HG03196 (cell line): ENCODE measurements around the gene KCNIP3.
"Not testable (repeated sequence)": the region's sequence is repeated elsewhere in the genome, so short reads cannot be mapped to it uniquely, and the experiment has no call there.

Experiments
- ATAC-seq: cut with Tn5 transposase; IDR thresholded peaks from one replicate; pipeline ENCODE4 v1.9.1; 2021; ENCODE audit not compliant: unreplicated experiment

KCNIP3 gene

DNA sequence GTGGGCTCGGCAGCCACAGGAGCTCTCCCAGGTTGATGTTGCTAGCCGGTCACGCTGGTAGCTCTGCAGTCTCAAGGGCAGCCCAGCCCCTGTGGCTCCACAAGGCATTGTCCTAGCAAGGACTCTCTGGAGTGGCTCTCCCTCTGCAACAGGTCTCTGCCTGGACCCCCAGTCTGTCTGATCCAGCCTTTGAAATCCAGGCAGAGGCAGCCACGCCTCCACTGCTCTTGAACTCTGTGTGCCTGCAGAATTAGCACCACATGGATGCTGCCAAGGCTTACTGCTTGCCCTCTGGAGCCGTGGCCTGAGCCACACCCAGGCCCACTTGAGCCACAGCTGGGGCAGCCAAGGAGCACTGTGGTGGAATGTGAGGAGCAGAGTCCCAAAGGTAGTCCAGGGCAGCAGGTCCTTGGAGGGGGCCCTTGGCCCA is 62.4 kb downstream of the KCNIP3 start:
- ATAC-seq, result no peak

DNA sequence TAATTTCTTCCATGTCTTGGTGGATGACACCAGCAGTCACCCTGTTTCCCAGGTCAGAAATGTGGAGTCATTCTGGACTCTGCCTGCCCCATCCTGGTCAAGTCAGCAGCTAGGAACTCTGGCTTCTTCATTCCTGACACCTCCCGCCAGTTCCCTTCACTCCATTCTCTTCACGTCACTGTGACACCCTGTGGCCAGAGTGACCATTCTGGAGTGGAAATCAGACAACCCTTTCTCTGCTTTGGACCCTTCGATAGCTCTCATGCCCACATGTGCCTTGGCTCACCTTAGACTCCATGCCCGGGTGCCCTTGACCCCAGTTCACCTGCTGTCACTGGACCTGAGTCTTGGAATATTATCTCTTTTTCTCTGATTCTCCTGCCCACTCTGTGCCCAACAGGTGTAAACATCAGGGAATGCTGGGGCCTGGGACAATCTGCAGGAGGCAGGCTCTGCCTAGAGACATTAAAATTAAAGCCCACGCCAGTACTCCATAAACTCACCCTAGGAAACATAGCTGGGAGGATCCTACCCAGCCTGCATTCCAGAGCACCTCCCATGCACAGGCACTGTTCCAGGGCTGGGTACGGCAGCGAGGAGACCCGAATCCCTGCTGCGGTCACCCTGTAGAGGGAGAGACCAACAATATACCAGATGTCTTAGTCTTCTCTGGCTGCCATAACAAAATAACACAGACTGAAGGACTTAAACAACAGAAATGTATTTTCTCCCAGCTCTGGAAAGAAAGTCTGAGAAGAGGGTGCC is 64.3 kb downstream of the KCNIP3 start:
- ATAC-seq, result no peak

DNA sequence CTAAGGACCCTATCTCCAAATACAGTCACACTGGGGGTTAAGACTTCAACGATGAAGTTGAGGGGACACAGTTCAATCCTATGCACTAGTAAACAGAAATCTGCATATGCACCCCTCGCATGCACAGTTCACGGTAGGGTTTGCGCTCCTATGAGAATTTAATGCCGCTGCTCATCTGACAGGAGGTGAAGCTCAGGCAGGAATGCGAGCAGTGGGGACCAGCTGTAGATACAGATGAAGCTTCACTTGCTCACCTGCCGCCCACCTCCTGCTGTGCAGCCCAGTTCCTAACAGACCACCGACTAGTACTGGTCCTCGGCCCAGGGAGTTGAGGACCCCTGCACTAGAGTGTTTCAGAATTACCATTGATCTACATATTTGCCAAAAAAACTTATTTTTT is 65.3 kb downstream of the KCNIP3 start:
- ATAC-seq, result no peak

DNA sequence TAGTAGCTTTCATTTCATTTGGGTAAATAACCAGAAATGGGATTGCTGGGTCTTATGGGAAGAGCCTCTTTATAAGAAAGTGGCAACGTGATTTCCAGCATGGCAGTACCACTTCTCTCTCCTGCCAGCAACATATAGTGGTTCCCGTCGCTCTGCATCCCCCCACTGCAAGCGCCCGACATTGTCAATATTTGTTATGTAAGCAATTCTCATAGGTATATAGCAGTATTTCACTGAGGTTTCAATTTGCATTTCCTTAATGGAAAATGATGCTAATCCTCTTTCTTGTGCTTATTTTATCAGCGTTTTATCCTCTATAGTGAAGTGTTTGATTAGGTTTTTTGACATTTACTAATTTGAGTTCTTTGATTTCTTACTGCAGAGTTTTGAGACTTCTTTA is 69.4 kb downstream of the KCNIP3 start:
- ATAC-seq, result no peak

DNA sequence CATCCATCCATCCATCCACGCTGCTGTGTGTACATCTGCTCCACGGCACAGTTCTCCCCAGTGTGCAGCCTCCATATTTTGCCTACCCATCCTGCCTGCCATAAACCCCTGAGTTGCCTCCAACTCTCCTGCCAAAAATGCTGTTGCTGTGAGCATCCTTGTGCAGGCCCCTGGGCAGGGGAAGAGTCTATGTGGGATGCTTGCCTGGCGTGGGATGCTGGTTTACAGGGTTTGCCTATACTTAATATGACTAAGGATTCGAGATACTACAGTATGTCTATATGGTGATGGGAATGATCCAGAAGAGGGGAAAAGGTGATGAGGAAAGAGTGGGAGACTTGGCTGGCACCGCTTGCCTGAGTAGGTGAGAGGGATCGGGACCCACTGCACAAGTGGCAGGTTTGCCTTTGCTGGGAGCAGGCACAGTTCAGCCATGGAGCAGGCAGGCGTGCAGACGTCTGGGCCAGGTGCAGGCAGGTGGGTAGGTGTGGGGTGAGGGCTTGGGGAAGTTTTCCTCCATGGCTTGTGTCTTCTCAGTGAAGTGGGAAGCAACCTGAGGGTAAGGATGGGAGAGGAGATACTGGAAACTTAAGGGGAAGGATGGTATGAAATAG is 75.2 kb downstream of the KCNIP3 start:
- ATAC-seq, result no peak

DNA sequence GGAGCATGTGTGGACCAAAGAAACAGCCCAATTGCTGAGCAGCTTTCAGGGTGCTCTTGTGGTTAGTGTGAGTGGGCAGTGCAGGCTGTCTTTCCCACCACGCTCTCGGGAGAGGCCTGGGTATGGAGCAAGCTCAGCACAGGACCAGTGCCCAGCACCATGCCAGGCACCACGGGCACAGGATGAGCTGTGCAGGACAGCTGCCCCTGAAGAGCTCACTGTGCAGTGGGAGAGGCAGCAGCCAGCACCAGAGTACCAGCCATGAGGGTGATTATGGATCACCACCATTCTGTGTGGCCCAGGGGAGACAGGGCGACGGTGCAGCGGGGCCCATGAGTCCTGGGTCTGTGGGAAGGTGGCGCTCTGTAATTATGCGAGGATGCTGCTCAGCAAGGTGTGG is 75.7 kb downstream of the KCNIP3 start:
- no peak for ATAC-seq

DNA sequence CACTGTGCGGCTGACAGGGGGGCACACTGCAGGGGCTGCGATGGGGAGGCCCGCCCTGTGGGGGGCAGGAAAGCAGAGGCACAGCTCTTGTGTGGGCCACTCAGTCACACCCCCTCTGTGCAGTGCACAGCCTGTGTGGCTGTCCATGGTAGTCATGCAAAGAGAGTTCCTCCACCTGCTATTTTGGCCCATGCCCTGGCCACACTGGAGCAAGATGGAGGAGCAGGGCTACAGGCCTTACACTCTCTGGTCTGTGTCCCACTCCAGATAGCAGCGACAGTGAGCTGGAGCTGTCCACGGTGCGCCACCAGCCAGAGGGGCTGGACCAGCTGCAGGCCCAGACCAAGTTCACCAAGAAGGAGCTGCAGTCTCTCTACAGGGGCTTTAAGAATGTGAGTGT is 76.9 kb downstream of the KCNIP3 start:
- ATAC-seq, result no peak

DNA sequence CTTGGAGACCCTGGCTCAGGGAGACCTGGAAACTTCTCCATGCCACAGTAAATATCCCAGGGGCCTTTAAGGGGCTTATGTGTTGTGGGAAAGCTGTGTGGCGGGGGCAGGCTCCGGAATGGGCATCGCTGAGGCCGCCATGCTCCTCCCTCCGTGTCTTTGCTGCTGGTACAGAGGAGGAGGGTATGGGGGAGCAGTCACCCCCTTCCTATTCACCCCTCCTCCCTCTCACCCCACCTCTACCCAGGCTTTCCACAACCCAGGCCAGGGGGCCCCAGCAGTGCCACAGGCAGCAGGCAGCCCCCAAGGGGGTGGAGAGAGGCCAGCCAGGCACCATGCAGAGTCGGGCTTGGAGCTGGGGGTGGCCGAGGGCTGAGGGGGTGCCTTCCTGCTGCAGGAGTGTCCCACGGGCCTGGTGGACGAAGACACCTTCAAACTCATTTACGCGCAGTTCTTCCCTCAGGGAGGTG is 77.3 kb downstream of the KCNIP3 start:
- ATAC-seq, result no peak

DNA sequence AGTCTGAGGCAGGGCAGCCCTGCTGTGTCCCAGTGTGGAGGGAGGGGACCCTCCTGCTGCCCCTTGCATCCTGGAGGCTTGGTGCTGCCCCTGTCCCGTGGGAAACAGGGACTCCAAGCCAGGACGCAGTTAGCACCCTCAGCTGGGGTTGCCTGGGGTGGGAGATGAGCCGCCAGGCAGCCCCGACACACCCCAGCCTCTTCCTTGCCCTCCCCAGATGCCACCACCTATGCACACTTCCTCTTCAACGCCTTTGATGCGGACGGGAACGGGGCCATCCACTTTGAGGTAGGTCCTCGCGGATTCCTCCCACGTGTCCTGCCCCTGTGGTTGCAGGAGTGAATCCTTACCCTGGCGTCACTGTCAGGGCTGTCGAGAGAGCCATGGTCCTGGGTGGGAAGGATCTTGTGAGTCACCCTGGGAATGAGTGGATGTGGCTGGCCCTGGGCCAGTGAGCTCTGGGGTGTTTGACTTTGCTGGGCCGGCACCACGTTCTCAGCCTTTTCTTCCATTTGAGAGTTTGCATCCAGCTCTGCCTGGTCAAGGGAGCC is 77.8 kb downstream of the KCNIP3 start:
- no peak for ATAC-seq

DNA sequence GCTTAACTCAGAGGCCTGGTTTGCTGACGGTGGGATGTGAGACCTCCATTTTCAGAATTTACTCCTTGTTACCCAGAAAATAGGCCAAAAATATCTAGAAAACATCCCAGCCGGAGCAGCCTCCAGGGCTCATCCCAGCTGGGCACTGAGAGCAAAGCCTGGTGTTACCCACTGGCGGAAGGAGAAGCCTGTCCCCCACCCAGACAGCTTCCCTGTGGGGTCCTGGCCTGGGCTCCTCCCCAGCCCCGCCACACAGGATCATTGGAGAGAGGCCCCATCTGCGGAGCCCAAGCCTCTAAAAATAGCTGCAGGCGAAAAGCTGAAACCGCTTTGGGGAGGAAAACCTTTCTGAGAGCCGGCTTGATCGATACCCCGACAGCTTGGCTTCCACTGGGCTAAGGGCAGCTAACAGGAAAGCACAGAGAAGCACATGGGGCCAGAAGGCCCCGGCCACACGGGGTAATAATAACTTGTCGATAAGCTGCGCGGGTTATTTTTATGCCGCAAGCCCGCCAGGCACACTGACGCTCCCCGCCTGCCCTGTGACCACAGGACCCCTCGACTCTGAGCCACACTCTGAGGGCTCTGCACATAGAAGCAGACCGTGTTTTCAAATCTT is 78.5 kb downstream of the KCNIP3 start:
- ATAC-seq, result no peak

DNA sequence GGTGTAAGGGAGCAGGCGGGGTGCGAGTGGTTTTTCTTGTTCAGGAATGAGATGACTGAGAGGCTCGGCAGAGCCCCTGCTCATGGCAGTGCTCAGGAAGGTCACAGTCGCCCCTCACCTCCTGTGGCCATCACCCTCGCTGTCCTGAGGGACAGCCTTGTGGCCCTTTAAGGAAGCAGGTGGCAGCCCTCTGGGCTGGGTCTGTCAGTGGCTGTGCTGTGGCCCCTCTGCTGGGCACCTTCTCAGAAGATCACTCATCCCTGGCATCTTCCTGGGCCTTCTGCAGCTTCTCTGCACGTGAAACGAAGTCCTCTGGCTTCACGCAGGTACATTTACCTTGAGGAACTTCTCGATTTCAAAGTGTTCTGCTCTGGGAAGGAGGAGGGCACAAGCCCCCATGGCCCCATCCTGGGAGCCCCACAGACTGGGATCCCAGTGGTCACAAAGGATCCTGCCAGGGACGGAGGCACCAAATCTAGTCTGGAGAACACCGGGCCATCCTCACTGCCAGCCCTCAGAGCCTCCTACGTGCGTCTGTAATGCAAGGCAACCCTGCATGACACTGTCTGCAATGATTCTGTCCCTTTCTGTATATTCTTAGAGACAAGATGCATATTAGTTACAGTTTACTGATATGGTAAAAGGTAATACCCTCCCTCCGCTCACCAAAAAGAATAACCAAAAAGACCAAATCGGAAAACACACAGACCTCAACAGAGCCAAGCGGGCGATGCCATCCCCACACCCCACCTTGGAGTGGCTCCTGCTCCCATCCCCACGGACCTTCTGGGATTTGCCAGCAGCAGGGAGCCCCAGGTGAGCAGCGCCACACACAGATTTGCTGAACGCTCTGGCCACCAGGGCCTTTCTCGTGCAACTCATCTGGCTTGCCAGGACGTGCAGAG is 79.4 kb downstream of the KCNIP3 start:
- no peak for ATAC-seq

DNA sequence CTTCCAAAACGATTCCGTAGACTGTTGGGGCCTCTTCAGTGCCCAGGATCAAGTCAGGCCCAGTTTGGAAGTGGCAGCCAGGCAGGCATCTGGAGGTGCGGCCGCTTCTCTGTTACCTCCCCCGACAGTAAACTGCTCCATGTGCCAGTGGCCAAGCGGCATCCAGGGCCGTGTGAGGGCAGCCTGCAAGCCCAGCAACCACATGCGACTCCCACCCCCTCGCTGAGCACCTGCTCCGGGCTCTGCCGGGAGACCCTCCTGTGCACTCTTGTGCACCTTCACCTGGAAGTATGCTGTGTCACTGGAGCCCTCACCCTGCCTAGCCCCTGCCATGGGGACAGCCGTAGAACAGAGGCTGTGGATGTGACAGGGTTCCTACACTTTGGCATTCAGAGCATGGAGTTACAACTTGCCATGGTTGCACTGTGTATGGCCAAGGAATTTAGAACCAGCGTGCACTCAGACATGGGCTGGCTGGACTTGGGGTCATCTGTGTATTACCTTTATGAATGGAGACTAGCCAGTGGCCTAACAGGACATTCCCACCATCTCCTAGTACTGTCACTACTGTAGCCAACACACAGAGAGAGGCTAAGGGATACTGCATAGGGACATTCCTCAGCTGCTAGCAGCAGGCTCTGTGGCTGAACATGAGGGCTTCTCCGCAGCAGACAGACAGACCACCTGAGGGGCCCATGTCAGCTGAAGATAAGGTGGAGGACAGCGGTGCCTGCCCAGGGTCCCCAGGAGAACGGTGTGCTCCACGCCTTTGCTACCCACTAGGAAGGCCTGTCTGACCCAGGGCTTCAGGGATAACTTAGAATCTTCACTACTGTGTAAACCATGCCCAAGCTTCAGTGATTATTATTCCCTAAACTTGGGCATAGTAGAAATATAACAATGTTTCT is 80.3 kb downstream of the KCNIP3 start:
- ATAC-seq, result no peak

DNA sequence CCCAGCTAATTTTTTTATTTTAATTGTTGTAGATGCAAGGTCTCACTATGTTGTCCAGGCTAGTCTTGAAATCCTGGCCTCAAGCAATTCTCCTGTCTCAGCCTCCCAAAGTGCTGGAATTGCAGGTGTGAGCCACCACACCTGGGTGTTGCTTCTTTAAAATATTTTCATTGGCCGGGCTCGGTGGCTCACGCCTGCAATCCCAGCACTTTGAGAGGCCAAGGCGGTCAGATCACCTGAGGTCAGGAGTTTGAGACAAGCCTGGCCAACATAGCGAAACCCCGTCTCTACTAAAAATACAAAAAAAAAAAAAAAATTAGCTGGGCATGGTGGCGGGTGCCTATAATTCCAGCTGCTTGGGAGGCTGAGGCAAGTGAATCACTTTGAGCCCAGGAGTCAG is 81.1 kb downstream of the KCNIP3 start:
- not testable (repeated sequence) for ATAC-seq

DNA sequence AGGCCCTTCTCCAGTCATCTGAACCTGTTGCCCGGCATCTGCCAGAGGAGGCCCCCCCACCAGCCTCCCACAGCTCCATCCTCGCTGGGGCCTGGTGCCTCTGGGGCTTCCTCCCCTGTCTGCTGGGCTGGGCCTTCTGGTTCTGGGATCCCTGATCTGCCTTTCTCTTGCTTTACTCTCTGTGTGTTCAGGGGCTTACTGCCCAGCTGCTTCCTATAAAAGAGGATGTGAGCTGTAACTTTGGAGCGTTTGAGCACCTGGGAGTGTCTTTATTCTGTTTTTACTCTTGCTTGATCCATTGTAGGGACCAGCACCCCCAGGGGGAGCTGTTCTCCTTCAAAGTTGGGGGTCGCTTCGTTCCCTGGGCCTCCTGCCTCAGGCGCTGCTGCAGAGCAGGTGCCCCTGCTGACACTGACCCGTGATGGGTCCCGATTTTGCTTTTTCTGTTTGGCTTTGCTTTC is 82.3 kb downstream of the KCNIP3 start:
- ATAC-seq, result no peak

DNA sequence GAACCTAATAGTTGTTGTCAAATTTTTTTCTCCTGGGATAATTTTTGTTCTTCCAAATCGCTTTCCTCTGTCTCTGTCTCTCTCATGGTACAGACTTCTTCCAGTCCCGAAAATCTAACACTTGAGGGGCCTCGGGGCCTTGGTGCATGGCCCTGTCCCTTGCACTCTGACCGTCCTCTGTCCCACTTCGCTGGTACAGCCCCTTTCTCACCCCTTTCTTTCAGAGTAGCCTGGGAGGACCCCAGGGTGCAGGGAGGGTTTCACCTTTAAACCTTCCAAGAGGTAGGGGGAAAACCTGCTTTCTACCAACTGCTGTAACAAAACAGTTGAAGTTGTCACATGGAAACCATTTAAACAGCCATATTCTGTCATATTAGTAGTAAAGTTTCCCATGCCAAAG is 83.1 kb downstream of the KCNIP3 start:
- ATAC-seq, result no peak

DNA sequence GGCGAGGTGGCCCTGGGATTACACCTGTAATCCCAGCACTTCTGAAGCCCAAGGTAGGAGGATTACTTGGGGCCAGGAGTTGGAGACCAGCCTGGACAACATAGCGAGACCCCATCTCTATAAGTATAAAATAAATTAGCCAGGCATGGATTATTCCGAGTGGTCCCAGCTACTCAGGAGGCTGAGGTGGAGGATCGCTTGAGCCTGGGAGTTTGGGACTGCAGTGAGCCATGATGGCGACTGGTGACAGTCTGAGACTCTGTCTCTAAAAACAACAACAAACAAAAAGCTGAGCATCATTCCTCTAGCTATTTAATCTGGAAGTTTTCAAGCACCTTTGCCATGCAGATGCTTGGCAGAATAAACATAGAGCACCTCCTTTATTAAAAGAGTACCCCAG is 83.6 kb downstream of the KCNIP3 start:
- no peak for ATAC-seq

DNA sequence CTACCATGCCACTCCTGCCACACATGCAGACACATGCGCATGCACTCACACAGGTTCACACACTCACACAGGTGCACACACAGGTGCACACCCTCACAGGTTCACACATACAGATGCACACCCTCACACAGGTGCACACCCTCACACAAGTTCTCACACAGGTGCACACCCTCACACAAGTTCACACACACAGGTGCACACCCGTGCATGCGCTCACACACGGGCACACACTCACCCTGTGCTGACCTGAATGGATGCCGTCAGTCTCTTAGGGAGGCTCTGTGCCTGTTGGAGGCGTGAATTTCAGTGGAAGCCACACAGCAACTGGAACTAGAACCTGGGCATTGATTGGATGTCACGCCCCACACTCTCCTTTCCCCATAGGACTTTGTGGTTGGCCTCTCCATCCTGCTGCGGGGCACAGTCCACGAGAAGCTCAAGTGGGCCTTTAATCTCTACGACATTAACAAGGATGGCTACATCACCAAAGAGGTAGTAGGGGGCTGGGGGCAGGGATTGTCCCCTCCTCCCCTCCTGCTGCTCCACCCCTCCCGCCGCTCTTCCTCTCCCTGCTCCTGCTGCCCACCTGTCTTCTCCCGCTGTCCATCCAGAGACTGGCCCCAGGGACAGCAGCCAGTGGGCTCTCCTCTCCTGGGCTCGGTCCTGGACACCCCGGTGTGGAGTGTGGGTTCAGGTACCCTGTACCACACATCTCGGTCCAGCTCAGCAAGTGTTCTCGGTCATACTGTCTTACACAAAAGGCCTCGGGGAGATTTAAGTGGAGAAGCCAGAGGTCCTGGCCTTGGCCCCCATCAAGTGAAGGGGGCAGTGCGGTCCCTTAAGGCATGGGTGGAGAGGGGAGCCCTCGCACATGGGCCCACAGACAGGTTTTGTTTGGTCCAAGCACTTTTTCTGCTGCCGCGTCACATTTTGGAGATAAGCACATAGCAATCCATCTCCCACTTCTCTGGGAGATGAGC is 84.4 kb downstream of the KCNIP3 start:
- ATAC-seq, result no peak

DNA sequence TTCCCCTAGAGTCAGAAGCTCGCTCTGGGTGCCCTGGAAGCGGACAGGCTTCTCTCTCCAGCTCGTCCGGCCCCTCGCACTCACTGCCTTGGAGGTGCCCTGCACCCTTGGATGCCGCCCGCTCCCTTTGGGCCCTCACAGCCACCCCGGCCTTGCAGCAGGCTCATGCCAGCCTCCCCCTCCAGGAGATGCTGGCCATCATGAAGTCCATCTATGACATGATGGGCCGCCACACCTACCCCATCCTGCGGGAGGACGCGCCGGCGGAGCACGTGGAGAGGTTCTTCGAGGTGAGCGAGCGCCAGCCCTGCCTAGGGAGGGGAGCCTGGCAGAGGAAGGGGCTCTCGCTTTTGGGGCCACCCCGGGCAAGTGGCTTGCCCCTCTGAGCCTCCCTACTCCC is 85.0 kb downstream of the KCNIP3 start:
- no peak for ATAC-seq
